HepG2 (cell line): ENCODE measurements around the gene ZFP92. TPM values are rescaled to one million over a fixed set of nuclear protein-coding genes. Genes with fewer than 3 reads are reported as not detected.
A peak's percentile ranks its signal among the peaks of the same experiment; 100 is the strongest.

Source experiments
- AHR ChIP-seq: IDR thresholded peaks from 2 replicates; pipeline ENCODE4 v1.6.1; 2018; ENCODE audit warnings: missing genetic modification reagents, missing compliant biosample characterization
- ARNTL ChIP-seq: sonication (generic); formaldehyde crosslinking; IDR thresholded peaks from 2 replicates; pipeline ENCODE4 v1.4.0; 2020; ENCODE audit warnings: mild to moderate bottlenecking, missing genetic modification reagents
- ASH2L ChIP-seq: fragments of 300-600, 200-600 bp; sonication (generic); IDR thresholded peaks from 2 replicates; pipeline ENCODE4 v1.7.0; 2017; ENCODE audit warnings: low read depth, mild to moderate bottlenecking, moderate library complexity, mixed read lengths, low read length; ENCODE audit not compliant: insufficient read length
- DMTF1 ChIP-seq: sonication (generic); formaldehyde crosslinking; IDR thresholded peaks from 2 replicates; pipeline ENCODE4 v1.4.0; 2020; ENCODE audit warnings: mild to moderate bottlenecking, missing genetic modification reagents
- DR1 ChIP-seq: sonication (generic); formaldehyde crosslinking; IDR thresholded peaks from 2 replicates; pipeline ENCODE4 v1.8.0; 2021; ENCODE audit warnings: mild to moderate bottlenecking, missing genetic modification reagents, inconsistent platforms
- FOXK1 ChIP-seq: sonication (generic); formaldehyde crosslinking; IDR thresholded peaks from 2 replicates; pipeline ENCODE4 v1.4.0; 2020; ENCODE audit warnings: low read depth, missing genetic modification reagents, borderline replicate concordance
- KMT2B ChIP-seq: IDR thresholded peaks from 2 replicates; pipeline ENCODE4 v1.6.1; 2016; ENCODE audit warnings: missing genetic modification reagents, missing compliant biosample characterization
- PHF5A ChIP-seq: IDR thresholded peaks from one replicate; pipeline ENCODE4 v1.6.1; 2018; ENCODE audit warnings: low read depth, missing genetic modification reagents; ENCODE audit not compliant: unreplicated experiment
- PTBP1 ChIP-seq: fragments of 200-400 bp; formaldehyde crosslinking; IDR thresholded peaks from 2 replicates; pipeline ENCODE4 v1.6.1; 2018; ENCODE audit warnings: low read length, low read depth; ENCODE audit not compliant: poor library complexity, severe bottlenecking
- REPIN1 ChIP-seq: sonication (generic); formaldehyde crosslinking; IDR thresholded peaks from 2 replicates; pipeline ENCODE4 v1.8.0; 2022; ENCODE audit warnings: missing genetic modification reagents, low read depth, mild to moderate bottlenecking, borderline replicate concordance
- TMF1 ChIP-seq: sonication (generic); formaldehyde crosslinking; IDR thresholded peaks from 2 replicates; pipeline ENCODE4 v1.8.1; 2022; ENCODE audit warnings: low read depth, missing genetic modification reagents
- YEATS2 ChIP-seq: sonication (generic); formaldehyde crosslinking; IDR thresholded peaks from 2 replicates; pipeline ENCODE4 v1.4.0; 2020; ENCODE audit warnings: missing genetic modification reagents, borderline replicate concordance
- ZHX2 ChIP-seq, 2 experiments: sonication (generic) in 1 of 2; formaldehyde crosslinking in 1 of 2; IDR thresholded peaks; 2 replicates each; pipeline versions ENCODE4 v1.6.1 to v1.9.0; 2014 to 2022; ENCODE audit warnings: antibody characterized with exemption in 1 of 2, borderline replicate concordance in 1 of 2, inconsistent platforms in 1 of 2, low read depth in 1 of 2, missing genetic modification reagents in 1 of 2
- ZMYM3 ChIP-seq: sonication (generic); formaldehyde crosslinking; IDR thresholded peaks from 2 replicates; pipeline ENCODE4 v1.5.1; 2020; ENCODE audit warnings: mild to moderate bottlenecking, missing genetic modification reagents
- ZNF124 ChIP-seq: sonication (generic); formaldehyde crosslinking; IDR thresholded peaks from 2 replicates; pipeline ENCODE4 v1.4.0; 2020; ENCODE audit warnings: missing genetic modification reagents
- ZNF282 ChIP-seq: fragments of 450-650 bp; IDR thresholded peaks from 2 replicates; pipeline ENCODE4 v1.6.1; 2018; ENCODE audit not compliant: partially characterized antibody
- ZNF335 ChIP-seq: sonication (generic); formaldehyde crosslinking; IDR thresholded peaks from 2 replicates; pipeline ENCODE4 v1.4.0; 2020; ENCODE audit warnings: missing genetic modification reagents
- ZNF530 ChIP-seq: sonication (generic); formaldehyde crosslinking; IDR thresholded peaks from 2 replicates; pipeline ENCODE4 v1.5.0; 2020; ENCODE audit warnings: low read depth, mild to moderate bottlenecking, missing genetic modification reagents
- ZNF672 ChIP-seq: sonication (generic); formaldehyde crosslinking; IDR thresholded peaks from 2 replicates; pipeline ENCODE4 v1.8.1; 2022; ENCODE audit warnings: missing genetic modification reagents
- ZNF780A ChIP-seq: sonication (generic); formaldehyde crosslinking; IDR thresholded peaks from 2 replicates; pipeline ENCODE4 v1.8.0; 2022; ENCODE audit warnings: mild to moderate bottlenecking, missing genetic modification reagents, moderate library complexity
- polyA plus RNA-seq, 8 experiments: library from polyadenylated mRNA; depleted of rRNA in 3 of 8; stranded (reverse) in 7 of 8; unstranded in 1 of 8; fragments of >200 nt; fragmentation: Illumina TruSeq in 4 of 8; extraction: Trizol in 4 of 8; gene quantifications; 2 replicates each; pipeline versions ENCODE4 v1.2.1 to v1.2.3, GENCODE V29; 2011 to 2016; ENCODE audit warnings: low read depth in 4 of 8, missing spikeins in 1 of 8, mixed read lengths in 1 of 8; ENCODE audit not compliant: insufficient read depth in 1 of 8
- total RNA-seq, 5 experiments: library from RNA; depleted of rRNA; stranded (reverse); fragments of >200 nt; fragmentation: Illumina TruSeq; extraction: Trizol; gene quantifications; 2 replicates each; pipeline ENCODE4 v1.2.3, GENCODE V29; 2016; ENCODE audit warnings: low read depth in 1 of 5
- TF ChIP-seq, protein P1 (sequence below): IDR thresholded peaks from 2 replicates; pipeline ENCODE4 v1.6.1; 2016; ENCODE audit warnings: mild to moderate bottlenecking

Gene ZFP92
- total and polyA plus RNA-seq, 2 of the 13 experiments (the other 11 are each of a cell fraction or from before 2014, with no cell fraction given), result 0.02 TPM; not detected in 1

- TF ChIP-seq DMTF1, result no peak
- TF ChIP-seq ZNF282, result no peak
- TF ChIP-seq REPIN1 (CRISPR knock-in tag), result peak; percentile 68; the same call in 1 of the 2 replicates
- peak; percentile 57; the same call in 1 of the 2 replicates for TF ChIP-seq ARNTL (CRISPR knock-in tag)
- TF ChIP-seq TMF1, result no peak
- TF ChIP-seq KMT2B, result no peak
- TF ChIP-seq DR1 (CRISPR knock-in tag), result no peak
- TF ChIP-seq ZNF780A (CRISPR knock-in tag), result no peak
- no peak; the same call in 1 of the 2 replicates for TF ChIP-seq ZMYM3 (CRISPR knock-in tag)
- TF ChIP-seq ASH2L, result no peak
- no peak for TF ChIP-seq FOXK1 (CRISPR knock-in tag)
- TF ChIP-seq ZNF530 (CRISPR knock-in tag), result no peak
- no peak for TF ChIP-seq ZNF672 (CRISPR knock-in tag)
- TF ChIP-seq ZNF124 (CRISPR knock-in tag), result no peak
- TF ChIP-seq, protein P1, sequence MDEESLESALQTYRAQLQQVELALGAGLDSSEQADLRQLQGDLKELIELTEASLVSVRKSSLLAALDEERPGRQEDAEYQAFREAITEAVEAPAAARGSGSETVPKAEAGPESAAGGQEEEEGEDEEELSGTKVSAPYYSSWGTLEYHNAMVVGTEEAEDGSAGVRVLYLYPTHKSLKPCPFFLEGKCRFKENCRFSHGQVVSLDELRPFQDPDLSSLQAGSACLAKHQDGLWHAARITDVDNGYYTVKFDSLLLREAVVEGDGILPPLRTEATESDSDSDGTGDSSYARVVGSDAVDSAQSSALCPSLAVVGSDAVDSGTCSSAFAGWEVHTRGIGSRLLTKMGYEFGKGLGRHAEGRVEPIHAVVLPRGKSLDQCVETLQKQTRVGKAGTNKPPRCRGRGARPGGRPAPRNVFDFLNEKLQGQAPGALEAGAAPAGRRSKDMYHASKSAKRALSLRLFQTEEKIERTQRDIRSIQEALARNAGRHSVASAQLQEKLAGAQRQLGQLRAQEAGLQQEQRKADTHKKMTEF, result peak; percentile 46; the same call in 1 of the 2 replicates
- TF ChIP-seq AHR, result no peak
- no peak for TF ChIP-seq ZHX2 (IDR thresholded peaks at IDR 0.05; ENCODE audit: low read depth)
- no peak for TF ChIP-seq ZHX2 (CRISPR knock-in tag; IDR thresholded peaks at IDR 0.05; ENCODE audit: borderline replicate concordance)
- TF ChIP-seq YEATS2 (CRISPR knock-in tag), result 0 out of 2 replicates have a peak, but pooled peaks have one; percentile 24
- no peak for TF ChIP-seq PHF5A (CRISPR knock-in tag)
- no peak for TF ChIP-seq PTBP1
- no peak for TF ChIP-seq ZNF335
Measured at GRCh38 chrX:153409414-153410101, 1.7 kb upstream of the ZFP92 start (continued).
